ENCODE measurements around the gene ANKRD44.

GRCh38 chr2:197054437-197054836 is 256.1 kb downstream of the ANKRD44 start:
- no peak for TF ChIP-seq CTCF (IDR thresholded peaks at IDR 0.05 in 4 of 5, conservative IDR thresholded peaks at IDR 0.05 in 1 of 5)
- no peak for TF ChIP-seq POLR2A (IDR thresholded peaks at IDR 0.05)

All from gastrocnemius medialis (tissue), 4 donors.